ENCODE data around the gene RNF8. TPM values are rescaled to one million over a fixed set of nuclear protein-coding genes. Genes with fewer than 3 reads are reported as not detected.

RNF8 gene
- total RNA-seq, 1 donor from 2014 or later = 18.7 TPM

- Mint-ChIP-seq H3K4me1 (peaks cover 7% of the 10 kb centered on the region), H3K9me3 (no peaks in the 10 kb centered on the region), H3K27me3 (no peaks in the 10 kb centered on the region), H3K36me3 (ENCODE audit: low read depth) (peaks cover 60% of the 10 kb centered on the region), H3K4me3 (no peak overlapping the region), H3K27ac (no peak overlapping the region)
- no peak for ATAC-seq (ENCODE audit: low read depth)
- CTCF ChIA-PET = no interaction called here
- DNase-seq = no peak
- TF ChIP-seq CTCF (IDR thresholded peaks at IDR 0.05) = no peak
- POLR2A ChIA-PET = interaction anchor here (0.6 kb wide), 1 partner anchor 32 kb away, joined by 4 read pairs; no protein-coding TSS in a partner anchor
- intact Hi-C loops (cut with micrococcal nuclease) = no loop called here
These were observed 45.5 kb upstream of the RNF8 start for GRCh38 chr6:37308069-37308815.

- ATAC-seq (ENCODE audit: low read depth) (no peak), DNase-seq (no peak)
- H3K4me3 Mint-ChIP-seq = no peak overlapping the region
- intact Hi-C loops (cut with micrococcal nuclease) = no loop called here
- H3K27me3 Mint-ChIP-seq = no peaks in the 10 kb centered on the region
- H3K36me3 Mint-ChIP-seq (ENCODE audit: low read depth) = peaks cover 60% of the 10 kb centered on the region
- H3K9me3 Mint-ChIP-seq = no peaks in the 10 kb centered on the region
- H3K4me1 Mint-ChIP-seq = no peaks in the 10 kb centered on the region
- POLR2A ChIA-PET = interaction anchor here (0.6 kb wide), 1 partner anchor 32 kb away, joined by 4 read pairs; no protein-coding TSS in a partner anchor
- no peak overlapping the region for H3K27ac Mint-ChIP-seq
- CTCF ChIA-PET = interaction anchor here (1.0 kb wide), 1 partner anchor 17 kb away, joined by 3 read pairs; no protein-coding TSS in a partner anchor
- TF ChIP-seq CTCF (IDR thresholded peaks at IDR 0.05) = no peak
These were observed 44.7 kb upstream of the RNF8 start for GRCh38 chr6:37309046-37309445.

- H3K4me3 Mint-ChIP-seq = no peak overlapping the region
- H3K9me3 Mint-ChIP-seq = no peaks in the 10 kb centered on the region
- no peaks in the 10 kb centered on the region for H3K4me1 Mint-ChIP-seq
- ATAC-seq (ENCODE audit: low read depth) = no peak
- no peak for TF ChIP-seq CTCF (IDR thresholded peaks at IDR 0.05)
- peaks cover 57% of the 10 kb centered on the region for H3K36me3 Mint-ChIP-seq (ENCODE audit: low read depth)
- CTCF ChIA-PET = interaction anchor here (1.0 kb wide), 1 partner anchor 16 kb away, joined by 3 read pairs; no protein-coding TSS in a partner anchor
- intact Hi-C loops (cut with micrococcal nuclease) = no loop called here
- no peaks in the 10 kb centered on the region for H3K27me3 Mint-ChIP-seq
- no peak for DNase-seq
- H3K27ac Mint-ChIP-seq = no peak overlapping the region
- POLR2A ChIA-PET = no interaction called here
These were observed 44.1 kb upstream of the RNF8 start for GRCh38 chr6:37309692-37310091.

- intact Hi-C loops (cut with micrococcal nuclease) = no loop called here
- POLR2A ChIA-PET = no interaction called here
- no peak for TF ChIP-seq CTCF (IDR thresholded peaks at IDR 0.05)
- ATAC-seq (ENCODE audit: low read depth) = no peak
- no peak for DNase-seq
- H3K27me3 Mint-ChIP-seq = no peaks in the 10 kb centered on the region
- CTCF ChIA-PET = no interaction called here
- no peak overlapping the region for H3K27ac Mint-ChIP-seq
- no peak overlapping the region for H3K4me3 Mint-ChIP-seq
- H3K4me1 Mint-ChIP-seq = no peaks in the 10 kb centered on the region
- peaks cover 57% of the 10 kb centered on the region for H3K36me3 Mint-ChIP-seq (ENCODE audit: low read depth)
- H3K9me3 Mint-ChIP-seq = no peaks in the 10 kb centered on the region
These were observed 42.8 kb upstream of the RNF8 start for GRCh38 chr6:37310966-37311365.

- Mint-ChIP-seq H3K36me3 (ENCODE audit: low read depth) (peaks cover 49% of the 10 kb centered on the region), H3K9me3 (no peaks in the 10 kb centered on the region), H3K4me1 (no peaks in the 10 kb centered on the region), H3K27ac (no peak overlapping the region), H3K27me3 (no peaks in the 10 kb centered on the region), H3K4me3 (no peak overlapping the region)
- TF ChIP-seq CTCF (IDR thresholded peaks at IDR 0.05) = no peak
- DNase-seq (no peak), ATAC-seq (ENCODE audit: low read depth) (no peak)
- intact Hi-C loops (cut with micrococcal nuclease) = no loop called here
- ChIA-PET CTCF (no interaction called here), POLR2A (no interaction called here)
These were observed 41.9 kb upstream of the RNF8 start for GRCh38 chr6:37311741-37312473.

Measured in activated B cell treated with CpG ODN at 0.5 μM for 24 hours (primary cell).